Embryonic facial prominence (tissue), 1 donor: ENCODE data around the gene PELI3.
"Not testable (repeated sequence)": the region's sequence is repeated elsewhere in the genome, so short reads cannot be mapped to it uniquely, and the experiment has no call there.

Experiments used
- DNase-seq: peaks from one replicate; pipeline ENCODE4 v3.0.0-alpha.2; 2016; ENCODE audit errors: extremely low spot score

Gene PELI3, protein sequence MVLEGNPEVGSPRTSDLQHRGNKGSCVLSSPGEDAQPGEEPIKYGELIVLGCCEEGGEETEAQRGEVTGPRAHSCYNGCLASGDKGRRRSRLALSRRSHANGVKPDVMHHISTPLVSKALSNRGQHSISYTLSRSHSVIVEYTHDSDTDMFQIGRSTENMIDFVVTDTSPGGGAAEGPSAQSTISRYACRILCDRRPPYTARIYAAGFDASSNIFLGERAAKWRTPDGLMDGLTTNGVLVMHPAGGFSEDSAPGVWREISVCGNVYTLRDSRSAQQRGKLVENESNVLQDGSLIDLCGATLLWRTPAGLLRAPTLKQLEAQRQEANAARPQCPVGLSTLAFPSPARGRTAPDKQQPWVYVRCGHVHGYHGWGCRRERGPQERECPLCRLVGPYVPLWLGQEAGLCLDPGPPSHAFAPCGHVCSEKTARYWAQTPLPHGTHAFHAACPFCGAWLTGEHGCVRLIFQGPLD

DNA sequence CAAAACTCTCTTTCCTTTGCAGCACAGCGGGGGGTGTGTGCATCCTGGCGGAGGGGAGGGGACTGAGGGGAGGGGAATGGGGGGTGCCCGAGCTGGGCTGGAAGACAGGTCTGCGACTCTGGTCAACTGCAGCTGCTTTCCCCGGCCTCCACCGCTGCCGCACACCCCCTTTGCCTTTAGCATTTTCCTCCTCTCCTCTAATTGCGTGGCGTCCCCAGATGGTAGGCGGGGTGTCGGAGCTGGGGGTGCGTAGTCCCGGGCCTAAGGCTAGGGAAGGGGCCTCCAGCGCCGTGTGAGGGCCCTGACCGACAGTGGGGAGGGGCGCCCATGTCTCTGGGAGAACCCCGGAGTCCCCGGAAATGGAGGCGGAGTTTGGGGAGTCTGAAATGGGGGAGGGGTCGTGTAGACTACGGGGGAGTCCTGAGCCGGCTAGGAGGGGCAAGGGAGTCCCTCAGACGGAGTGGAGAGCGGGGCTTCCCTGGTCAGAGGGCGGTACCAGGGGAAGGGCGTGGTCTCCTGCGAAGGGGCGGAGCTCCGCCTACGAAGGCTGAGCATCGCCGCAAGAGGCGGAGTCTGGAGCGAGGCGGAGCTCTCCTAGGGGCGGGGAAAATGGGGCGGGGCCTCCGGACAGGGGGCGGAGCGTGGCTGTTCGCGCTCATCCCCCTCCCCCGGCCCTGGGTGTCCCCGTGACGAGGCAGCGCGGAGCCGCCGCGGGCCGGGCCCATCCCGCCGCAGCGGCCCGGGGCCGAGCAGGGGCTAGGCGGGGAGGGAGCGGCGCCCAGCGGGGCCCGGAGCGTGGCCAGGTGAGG lies at the start of gene PELI3:
Gene PELI3, plus strand, starts transcription at position 681 of the 809 bp plus-strand sequence. CDS start 1,224 bp downstream, outside the sequence.
- DNase-seq, result peak; percentile 93

DNA sequence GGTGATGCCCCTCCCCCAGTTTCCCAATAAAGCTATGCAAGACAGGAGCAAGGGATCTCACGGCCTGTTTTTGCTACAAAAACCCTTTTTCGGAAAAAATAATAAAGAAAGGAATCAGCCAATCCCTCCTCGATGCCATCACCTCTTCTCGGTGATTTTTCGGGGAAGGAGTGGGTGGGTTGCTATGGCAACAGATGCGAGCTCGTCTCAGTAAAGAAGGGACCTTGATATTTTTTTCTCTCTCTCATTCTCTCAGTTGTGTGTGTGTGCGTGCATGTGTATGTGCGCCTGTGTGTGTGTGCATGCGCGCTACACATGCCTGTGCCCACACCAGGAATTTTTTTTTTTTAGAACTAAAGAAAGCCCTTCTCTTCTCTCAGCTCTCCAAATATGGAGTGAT lies 49.7 kb upstream of the PELI3 start:
- DNase-seq, result no peak

DNA sequence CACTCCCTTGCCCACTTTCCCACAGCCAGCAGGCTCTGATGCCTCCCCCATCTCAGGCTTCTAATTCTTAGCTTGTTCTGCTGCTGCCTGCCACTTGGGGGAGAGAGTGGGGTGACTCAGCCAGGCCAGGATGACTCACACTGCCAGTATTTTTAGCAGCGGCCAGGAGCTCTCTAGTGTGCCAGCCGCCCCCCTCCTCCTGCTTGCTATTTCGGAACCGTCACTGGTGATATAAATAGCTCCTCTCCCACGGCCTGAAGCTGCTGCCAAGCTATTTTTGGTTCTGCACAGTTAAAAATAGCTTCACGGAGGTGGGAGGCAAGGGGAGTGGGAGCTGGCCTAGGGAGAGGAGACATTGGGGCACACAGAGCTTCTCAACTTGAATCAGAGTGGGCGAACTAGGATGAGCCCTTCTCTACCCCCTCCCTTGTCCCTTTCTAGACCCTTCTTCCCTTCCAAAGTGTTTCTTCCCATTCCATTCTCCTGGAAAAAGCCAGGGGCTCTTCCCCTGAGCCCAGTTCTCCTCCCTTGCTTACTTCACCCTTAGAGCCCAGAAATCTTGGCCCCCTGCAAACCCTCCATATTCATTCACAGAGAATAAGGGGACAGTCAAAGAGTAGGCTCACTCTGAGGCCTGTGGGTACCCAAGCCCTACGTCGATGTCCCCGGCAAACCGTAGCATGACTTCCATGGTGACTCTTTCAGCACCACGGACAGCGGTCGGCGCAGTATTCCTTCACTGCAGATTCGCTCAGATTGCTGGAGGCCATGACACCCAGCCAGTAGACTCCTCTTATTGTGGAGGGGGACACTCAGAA lies 48.3 kb upstream of the PELI3 start:
- DNase-seq, result no peak

DNA sequence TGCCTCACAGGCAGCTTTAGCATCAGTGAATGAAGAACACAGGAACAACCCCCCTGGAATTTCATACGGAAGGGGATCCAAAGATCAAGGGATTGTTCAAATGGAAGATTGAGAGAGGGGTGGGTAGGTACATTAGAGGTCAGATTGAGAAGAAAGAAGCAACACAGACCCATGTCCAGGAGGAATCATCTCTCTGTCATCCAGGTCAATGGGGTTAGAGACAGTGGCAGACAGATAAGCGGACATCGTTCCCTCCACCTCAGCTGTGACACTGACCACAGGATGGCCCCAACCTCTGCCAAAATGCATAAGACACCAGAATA lies 47.8 kb upstream of the PELI3 start:
- no peak for DNase-seq

DNA sequence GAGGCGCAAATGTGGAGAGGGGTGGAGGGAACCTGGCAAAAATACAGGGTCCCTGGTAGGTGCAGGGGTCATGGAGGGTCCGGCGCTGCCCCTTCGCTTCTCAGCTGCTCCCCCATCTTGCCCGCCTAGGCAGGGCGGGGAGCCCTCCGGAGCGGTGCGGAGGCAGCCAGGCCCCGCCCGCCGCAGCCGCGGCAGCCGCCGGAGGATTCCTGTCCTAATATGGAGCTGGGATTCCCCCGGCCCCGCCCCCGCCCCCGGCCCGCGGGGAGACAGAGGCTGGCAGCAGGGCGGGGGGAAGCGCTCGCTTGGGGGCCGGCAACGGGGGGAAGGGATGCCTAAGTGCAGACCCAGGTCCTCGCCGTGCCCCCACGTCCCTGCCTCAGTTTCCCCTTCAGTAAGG lies 46.9 kb upstream of the PELI3 start:
- no peak for DNase-seq

DNA sequence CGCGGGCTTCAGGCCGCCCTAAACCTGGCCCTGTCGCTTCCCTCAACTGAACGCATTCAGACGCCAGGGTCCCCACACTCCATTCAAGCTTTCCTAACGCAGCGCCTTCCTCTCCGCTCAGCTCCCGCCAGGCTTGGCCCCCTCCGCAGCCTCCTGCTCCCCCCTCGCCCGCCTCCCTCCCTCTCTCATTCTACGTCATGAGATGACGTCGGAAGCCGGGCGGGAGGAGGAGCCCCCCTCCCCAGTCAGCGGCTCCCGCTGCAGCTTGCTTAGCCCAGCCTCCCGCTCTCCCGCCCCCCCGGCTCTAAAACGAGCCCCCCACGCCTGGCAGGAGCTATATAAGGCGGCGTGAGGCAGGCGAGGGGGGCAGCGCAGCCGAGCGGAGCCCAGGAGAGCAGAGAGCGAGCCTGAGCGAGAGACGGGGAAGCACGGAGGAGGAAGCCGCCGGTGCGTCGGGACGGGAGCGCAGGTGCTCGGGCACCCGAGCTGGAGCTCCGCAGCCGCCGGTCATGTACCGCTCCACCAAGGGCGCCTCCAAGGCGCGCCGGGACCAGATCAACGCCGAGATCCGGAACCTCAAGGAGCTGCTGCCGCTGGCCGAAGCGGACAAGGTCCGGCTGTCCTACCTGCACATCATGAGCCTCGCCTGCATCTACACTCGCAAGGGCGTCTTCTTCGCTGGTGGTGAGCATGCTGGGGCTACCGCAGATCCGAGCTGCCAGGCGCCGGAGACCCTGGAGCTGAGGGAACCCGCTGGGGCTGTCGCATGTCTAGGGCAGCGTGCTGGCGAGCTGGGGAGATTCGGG lies 45.8 kb upstream of the PELI3 start, which contains the start of gene NPAS4:
Gene NPAS4, plus strand, starts transcription at position 365 of the 806 bp plus-strand sequence. Its CDS starts 145 bp downstream, at position 510.
- DNase-seq, result no peak

DNA sequence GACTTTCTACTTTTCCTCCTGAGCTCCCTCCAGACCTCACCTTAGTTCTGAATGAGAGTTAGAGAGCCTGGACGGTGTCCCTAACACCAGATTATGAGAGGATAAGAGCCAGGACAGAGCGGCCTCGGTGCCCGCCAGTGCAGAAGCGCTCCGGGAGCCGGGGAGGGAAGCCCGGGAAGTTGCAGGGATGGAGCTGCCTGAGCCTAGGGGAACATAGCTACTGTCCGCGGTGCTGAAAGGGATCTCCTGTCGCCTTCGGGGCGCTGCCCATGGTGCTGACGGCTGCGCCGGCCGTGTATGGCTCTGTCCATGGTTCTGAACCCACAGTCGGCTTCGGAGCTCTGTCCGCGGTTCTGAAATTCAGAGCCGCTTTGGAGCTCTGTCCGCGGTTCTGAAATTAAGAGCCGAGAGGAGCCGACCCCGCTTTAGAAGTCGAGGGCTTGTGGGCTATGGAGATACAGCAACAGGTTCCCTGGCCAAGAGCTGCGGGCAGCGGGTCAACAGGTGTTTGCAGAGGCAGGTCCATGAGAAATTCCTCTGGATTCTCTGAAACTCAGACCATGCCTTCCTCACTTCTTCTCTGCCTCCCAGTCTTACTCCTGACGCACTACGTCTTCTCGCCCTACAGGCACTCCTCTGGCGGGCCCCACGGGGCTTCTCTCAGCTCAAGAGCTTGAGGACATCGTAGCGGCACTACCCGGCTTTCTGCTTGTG lies 45.1 kb upstream of the PELI3 start:
- peak; percentile 90 for DNase-seq

DNA sequence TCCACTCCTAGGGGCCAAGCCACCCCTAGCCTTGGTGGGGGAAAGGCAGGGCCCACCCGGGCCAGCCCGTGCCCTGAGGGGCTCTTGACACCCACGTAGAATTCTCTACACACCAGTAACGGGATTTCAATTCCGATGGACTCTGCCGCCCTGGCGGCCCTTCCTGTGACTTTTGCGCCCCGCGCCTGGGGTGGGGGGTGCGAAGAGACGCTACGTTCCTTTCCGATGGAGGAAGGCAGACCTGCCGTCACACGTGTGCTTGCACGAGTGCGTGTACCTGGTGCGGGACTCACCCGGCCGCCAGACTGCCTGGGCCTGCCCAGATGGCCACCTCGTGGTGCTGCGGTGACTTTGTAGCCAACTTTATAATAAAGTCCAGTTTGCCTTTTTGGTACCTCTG lies 40.4 kb upstream of the PELI3 start:
- DNase-seq, result no peak

DNA sequence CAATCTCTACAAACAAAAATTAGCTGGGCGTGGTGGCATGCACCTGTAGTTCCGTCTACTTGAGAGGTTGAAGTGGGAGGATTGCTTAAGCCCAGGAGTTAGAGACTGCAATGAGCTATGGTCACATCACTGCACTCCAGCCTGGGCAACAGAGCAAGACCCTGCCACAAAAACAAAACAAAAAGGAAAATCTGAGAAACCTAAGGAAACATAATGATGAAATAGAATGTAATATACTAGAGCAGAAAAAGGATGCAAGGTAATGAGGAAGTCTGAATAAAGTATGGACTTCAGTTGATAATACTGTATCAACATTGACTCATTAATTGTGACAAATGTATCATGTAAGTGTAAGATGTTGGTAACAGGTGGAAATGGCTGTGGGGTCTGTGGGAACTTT lies 37.8 kb upstream of the PELI3 start:
- no peak for DNase-seq

DNA sequence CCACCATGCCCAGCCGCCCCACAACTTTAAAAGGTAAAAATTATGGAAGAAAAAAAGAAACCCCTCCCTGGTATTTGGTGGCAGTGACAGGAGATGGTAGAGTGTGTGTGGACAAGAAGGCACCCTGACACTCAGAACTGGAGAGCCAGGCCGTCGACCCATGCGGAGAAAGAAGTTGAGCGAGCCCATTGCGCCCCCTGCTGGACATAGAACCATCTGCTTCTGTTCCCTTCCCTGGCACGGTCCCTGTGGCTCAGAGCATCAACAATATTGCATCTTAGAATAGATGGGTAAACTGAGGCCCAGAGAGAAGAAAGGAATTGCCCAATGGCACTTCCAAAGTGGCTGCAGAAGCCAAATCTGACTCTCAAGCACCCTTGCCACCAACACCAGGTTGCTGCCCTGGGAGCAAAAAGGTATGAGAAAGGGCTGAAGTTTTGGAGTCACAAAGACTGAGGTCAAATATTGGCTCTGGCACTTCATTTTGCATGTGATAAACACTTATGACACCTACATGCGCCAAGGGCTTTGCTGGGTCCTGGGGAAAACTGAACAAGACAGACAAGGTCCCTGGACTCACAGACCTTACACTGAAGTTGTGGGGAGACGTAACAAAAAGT lies 36.6 kb upstream of the PELI3 start:
- DNase-seq, result no peak

DNA sequence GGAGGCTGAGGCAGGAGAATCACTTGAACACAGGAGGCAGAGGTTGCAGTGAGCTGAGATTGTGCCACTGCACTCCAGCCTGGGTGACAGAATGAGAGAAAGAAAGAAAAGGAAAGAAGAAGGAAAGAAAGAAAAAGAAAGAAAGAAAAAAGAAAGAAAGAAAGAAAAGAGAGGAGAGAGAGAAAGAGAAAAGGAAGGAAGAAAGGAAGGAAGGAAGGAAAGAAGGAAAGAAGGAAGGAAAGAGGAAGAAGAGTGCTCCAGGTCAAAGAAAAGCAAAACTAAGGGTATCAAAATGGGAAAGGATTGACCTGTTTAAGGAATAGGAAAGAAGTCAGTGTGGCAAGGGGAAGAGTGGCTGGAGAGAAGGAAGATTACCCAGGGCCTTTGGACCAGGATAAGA lies 35.4 kb upstream of the PELI3 start:
- not testable (repeated sequence) for DNase-seq

DNA sequence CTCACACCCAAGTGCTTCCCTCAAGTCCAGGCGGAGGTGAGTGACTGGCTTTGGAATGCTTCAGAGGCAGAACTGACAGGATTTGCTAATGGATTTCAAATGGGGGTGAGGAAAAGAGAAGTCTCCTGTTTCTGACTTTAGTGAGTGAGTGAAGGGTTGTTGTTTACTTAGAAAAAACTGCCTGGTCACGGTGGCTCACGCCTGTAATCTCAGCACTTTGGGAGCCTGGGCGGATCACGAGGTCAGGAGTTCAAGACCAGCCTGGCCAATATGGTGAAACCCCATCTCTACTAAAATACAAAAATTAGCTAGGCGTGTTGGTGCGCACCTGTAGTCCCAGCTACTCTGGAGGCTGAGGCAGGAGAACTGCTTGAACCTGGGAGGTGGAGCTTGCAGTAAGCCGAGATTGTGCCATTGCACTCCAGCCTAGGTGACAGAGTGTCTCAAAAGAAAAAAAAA lies 34.8 kb upstream of the PELI3 start:
- not testable (repeated sequence) for DNase-seq

DNA sequence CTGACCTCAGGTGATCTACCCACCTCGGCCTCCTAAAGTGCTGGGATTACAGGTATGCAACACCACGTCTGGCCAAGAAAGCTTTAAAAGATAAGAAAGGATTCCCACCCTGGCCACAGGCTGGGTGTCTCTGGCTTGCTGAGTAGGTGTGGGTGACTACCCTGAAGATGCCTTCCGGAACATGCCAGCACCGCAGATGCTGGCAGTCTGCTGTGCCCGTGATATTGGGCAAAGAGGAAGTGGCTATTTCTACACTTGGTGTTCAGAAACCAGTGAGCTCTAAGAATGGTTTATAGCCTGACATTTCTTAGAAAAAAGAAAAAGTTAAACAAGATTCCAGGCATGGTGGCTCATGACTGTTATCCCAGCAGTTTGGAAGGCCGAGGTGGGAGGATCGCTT lies 34.1 kb upstream of the PELI3 start:
- no peak for DNase-seq

DNA sequence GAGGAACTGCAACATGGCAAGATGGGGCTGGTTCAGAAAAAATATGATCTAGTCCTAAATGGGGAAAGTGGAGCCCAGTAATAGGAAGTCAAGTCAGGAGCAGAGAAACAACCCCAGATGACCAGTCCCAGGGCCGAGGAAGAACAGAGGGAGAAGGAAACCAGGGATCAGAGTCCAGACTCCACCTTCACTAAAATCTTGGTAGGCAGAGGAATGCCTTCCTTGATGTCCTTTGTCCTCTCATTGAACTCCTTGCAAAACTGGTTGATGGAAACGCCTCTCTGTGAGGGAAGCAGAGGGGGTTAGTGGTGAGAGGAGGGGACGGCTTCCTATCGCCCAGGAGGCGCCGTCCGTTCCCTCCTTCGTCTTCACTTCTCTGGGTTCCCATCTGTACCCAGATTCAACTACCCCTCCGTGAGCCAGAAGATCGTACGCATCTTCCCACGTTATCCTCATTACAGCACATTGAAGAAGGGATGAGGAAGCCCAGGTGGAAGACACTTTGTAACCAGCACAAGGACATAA lies 28.7 kb upstream of the PELI3 start:
- DNase-seq, result no peak

DNA sequence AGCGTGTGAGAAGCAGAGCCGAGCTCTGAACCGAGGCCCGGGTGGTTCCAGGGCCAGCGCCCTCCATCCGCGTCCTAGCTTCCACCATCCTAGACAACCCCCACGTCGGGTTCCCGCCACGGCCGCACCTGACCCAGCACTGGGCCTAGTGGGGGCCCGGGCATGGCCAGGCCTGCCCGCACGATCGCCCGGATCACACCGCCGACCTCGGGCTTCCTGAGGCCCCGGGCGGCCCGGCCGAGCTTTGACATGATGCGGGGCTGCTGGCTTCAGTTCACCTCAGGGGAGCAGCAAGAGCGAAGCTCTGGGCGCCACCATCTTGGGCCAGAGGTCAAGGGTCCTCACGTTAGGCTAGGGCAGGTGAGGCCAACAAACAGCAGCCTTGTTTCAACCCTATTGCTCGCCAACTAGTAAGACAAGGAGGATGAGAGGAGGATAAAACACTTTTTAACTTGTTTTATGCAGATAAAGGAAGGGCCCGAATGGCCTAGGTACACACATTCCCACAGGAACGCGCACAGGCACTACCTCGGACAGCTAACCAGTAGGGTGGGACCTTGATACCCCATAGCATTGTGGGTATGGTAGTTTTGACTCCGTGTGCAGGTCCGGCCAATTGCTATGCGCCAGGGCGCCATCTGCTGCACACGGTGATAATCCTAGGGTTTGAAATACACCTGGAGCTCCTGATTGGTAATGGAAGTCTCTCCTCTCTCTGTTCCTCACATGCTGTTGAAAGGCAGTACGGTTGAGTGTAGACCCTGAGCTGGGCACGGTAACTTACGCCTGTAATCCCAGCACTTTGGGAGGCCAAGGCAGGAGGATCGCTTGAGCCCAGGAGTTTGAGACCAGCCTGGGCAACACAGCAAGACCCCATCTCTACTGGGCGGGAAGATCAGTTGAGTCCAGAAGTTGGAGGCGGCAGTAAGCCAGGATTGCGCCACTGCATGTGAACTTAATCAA lies 27.9 kb upstream of the PELI3 start, which contains the start of gene MRPL11:
Gene MRPL11, minus strand, starts transcription at position 345 of the 963 bp plus-strand sequence. Its CDS starts 94 bp downstream, at position 251.
- DNase-seq, result peak; percentile 89

DNA sequence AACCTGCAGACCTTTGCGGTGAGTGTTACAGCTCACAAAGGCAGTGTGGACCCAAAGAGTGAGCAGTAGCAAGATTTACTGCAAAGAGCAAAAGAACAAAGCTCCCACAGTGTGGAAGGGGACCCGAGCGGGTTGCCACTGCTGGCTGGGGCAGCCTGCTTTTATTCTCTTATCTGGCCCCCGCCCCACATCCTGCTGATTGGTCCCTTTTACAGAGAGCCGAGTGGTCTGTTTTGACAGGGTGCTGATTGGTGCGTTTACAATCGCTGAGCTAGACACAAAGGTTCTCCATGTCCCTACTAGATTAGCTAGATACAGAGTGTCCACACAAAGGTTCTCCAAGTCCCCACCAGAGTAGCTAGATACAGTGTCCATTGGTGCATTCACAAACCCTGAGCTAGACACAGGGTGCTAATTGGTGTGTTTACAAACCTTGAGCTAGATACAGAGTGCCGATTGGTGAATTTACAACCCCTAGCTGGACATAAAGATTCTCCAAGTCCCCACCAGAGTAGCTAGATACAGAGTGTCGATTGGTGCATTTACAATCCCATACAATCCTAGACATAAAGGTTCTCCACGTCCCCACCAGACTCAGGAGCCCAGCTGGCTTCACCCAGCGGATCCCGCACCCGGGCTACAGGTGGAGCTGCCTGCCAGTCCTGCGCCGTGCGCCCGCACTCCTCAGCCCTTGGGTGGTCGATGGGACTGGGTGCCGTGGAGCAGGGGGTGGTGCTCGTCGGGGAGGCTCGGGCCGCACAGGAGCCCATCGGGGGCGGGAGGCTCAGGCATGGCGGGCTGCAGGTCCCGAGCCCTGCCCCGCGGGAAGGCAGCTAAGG lies 26.4 kb upstream of the PELI3 start:
- not testable (repeated sequence) for DNase-seq

DNA sequence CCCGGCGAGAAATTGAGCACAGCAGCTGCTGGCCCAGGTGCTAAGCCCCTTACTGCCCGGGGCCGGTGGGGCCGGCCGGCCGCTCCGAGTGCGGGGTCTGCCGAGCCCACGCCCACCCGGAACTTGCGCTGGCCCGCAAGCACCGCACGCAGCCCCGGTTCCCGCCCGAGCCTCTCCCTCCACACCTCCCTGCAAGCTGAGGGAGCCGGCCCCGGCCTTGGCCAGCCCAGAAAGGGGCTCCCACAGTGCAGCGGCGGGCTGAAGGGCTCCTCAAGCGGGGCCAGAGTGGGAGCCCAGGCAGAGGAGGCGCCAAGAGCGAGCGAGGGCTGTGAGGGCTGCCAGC lies 25.8 kb upstream of the PELI3 start:
- not testable (repeated sequence) for DNase-seq
